ENCODE data around the gene RNF225. TPM values are rescaled to one million over a fixed set of nuclear protein-coding genes. Genes with fewer than 3 reads are reported as not detected.

The RNF225 gene
- total RNA-seq, 2 experiments from 2014 or later: 1.7 to 2.1 TPM

GRCh38 chr19:58388175-58388526 lies 7.3 kb upstream of the RNF225 start:
- no peaks in the 10 kb centered on the region for H3K9me3 ChIP-seq (ENCODE audit: low read length)
- peak overlapping the region; percentile 100 for H3K4me3 ChIP-seq (ENCODE audit: low read depth, low read length, poor library complexity, severe bottlenecking)
- BruUV-seq (replicated peaks): no TSS peak
- peaks cover 30% of the 10 kb centered on the region for H3K4me1 ChIP-seq (ENCODE audit: insufficient read depth, low read length, poor library complexity, severe bottlenecking)
- intact Hi-C loops (cut with micrococcal nuclease; ENCODE audit: unreplicated experiment): no loop called here
- ChIA-PET POLR2A (interaction anchor here (0.7 kb wide), 1 partner anchor 14 kb away, joined by 4 read pairs; no protein-coding TSS in a partner anchor), CTCF (ENCODE audit: unreplicated experiment) (no interaction called here)
- no peak overlapping the region for H2AFZ ChIP-seq (ENCODE audit: low read length)
- H3K79me2 ChIP-seq (ENCODE audit: insufficient read depth, low read depth, low read length): peaks cover 50% of the 10 kb centered on the region
- no peaks in the 10 kb centered on the region for H3K9me2 ChIP-seq (ENCODE audit: insufficient read depth, low read length)
- H3K27ac ChIP-seq (ENCODE audit: low read depth, low read length, poor library complexity, severe bottlenecking): no peak overlapping the region
- peak overlapping the region; percentile 93 for H3K4me2 ChIP-seq (ENCODE audit: low read length)
- TF ChIP-seq CTCF (conservative IDR thresholded peaks at IDR 0.05; ENCODE audit: low read length): no peak
- TF ChIP-seq EZH2phosphoT487 (IDR thresholded peaks at IDR 0.05; ENCODE audit: borderline replicate concordance, low read depth, low read length): no peak
- H3K36me3 ChIP-seq (ENCODE audit: insufficient read depth, low read length): peaks cover 56% of the 10 kb centered on the region
- no peak for DNase-seq (ENCODE audit: low spot score)
- H4K20me1 ChIP-seq (ENCODE audit: insufficient read depth, low read length): peaks cover 23% of the 10 kb centered on the region

- peaks cover 17% of the 10 kb centered on the region for H4K20me1 ChIP-seq (ENCODE audit: insufficient read depth, low read length)
- H3K4me1 ChIP-seq (ENCODE audit: insufficient read depth, low read length, poor library complexity, severe bottlenecking): peaks cover 13% of the 10 kb centered on the region
- no peaks in the 10 kb centered on the region for H3K9me3 ChIP-seq (ENCODE audit: low read length)
- POLR2A ChIA-PET: no interaction called here
- no peak overlapping the region for H3K4me3 ChIP-seq (ENCODE audit: low read depth, low read length, poor library complexity, severe bottlenecking)
- H2AFZ ChIP-seq (ENCODE audit: low read length): no peak overlapping the region
- peaks cover 87% of the 10 kb centered on the region for H3K36me3 ChIP-seq (ENCODE audit: insufficient read depth, low read length)
- no TSS peak for BruUV-seq (replicated peaks)
- TF ChIP-seq EZH2phosphoT487 (IDR thresholded peaks at IDR 0.05; ENCODE audit: borderline replicate concordance, low read depth, low read length): no peak
- TF ChIP-seq CTCF (conservative IDR thresholded peaks at IDR 0.05; ENCODE audit: low read length): no peak
- no peaks in the 10 kb centered on the region for H3K9me2 ChIP-seq (ENCODE audit: insufficient read depth, low read length)
- intact Hi-C loops (cut with micrococcal nuclease; ENCODE audit: unreplicated experiment): no loop called here
- CTCF ChIA-PET (ENCODE audit: unreplicated experiment): no interaction called here
- H3K27ac ChIP-seq (ENCODE audit: low read depth, low read length, poor library complexity, severe bottlenecking): no peak overlapping the region
- no peak overlapping the region for H3K4me2 ChIP-seq (ENCODE audit: low read length)
- DNase-seq (ENCODE audit: low spot score): no peak
- peaks cover 39% of the 10 kb centered on the region for H3K79me2 ChIP-seq (ENCODE audit: insufficient read depth, low read depth, low read length)
Measured at GRCh38 chr19:58392945-58393724, 2.3 kb upstream of the RNF225 start.

DNA sequence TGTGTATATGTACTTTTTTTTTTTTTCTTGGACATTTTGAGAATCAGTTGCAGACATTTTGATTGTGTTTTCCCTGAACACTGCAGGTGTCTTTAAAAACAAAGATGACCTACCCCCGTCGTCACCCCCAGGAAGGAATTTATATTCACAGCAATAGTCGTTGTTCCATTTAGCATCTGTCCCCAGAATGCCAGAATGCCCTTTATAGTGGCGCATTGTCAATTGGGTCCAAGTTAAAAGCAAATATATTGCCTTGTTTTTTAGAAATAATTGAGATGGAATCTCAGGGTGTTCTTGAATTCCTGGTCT lies 1.8 kb upstream of the RNF225 start:
- Histone ChIP-seq H3K4me2 (ENCODE audit: low read length) (no peak overlapping the region), H3K4me1 (ENCODE audit: insufficient read depth, low read length, poor library complexity, severe bottlenecking) (peaks cover 7% of the 10 kb centered on the region), H3K4me3 (ENCODE audit: low read depth, low read length, poor library complexity, severe bottlenecking) (no peak overlapping the region), H3K36me3 (ENCODE audit: insufficient read depth, low read length) (peaks cover 81% of the 10 kb centered on the region), H4K20me1 (ENCODE audit: insufficient read depth, low read length) (peaks cover 14% of the 10 kb centered on the region), H3K9me3 (ENCODE audit: low read length) (no peaks in the 10 kb centered on the region), H3K9me2 (ENCODE audit: insufficient read depth, low read length) (no peaks in the 10 kb centered on the region), H3K27ac (ENCODE audit: low read depth, low read length, poor library complexity, severe bottlenecking) (no peak overlapping the region), H2AFZ (ENCODE audit: low read length) (no peak overlapping the region), H3K79me2 (ENCODE audit: insufficient read depth, low read depth, low read length) (peaks cover 34% of the 10 kb centered on the region)
- POLR2A ChIA-PET: no interaction called here
- intact Hi-C loops (cut with micrococcal nuclease; ENCODE audit: unreplicated experiment): no loop called here
- no TSS peak for BruUV-seq (replicated peaks)
- no peak for TF ChIP-seq CTCF (conservative IDR thresholded peaks at IDR 0.05; ENCODE audit: low read length)
- no peak for TF ChIP-seq EZH2phosphoT487 (IDR thresholded peaks at IDR 0.05; ENCODE audit: borderline replicate concordance, low read depth, low read length)
- CTCF ChIA-PET (ENCODE audit: unreplicated experiment): no interaction called here
- no peak for DNase-seq (ENCODE audit: low spot score)

Data from OCI-LY7 (cell line).